ENCODE measurements around the gene CXCL11. TPM values are rescaled to one million over a fixed set of nuclear protein-coding genes. Genes with fewer than 3 reads are reported as not detected.
A peak's percentile ranks its signal among the peaks of the same experiment; 100 is the strongest.

Gene CXCL11
- total RNA-seq, 4 donors from 2014 or later, result 1.3 to 1.6 TPM; not detected in 2

- DNase-seq (ENCODE audit: low spot score), result no peak
- peak; percentile 26 for ATAC-seq (ENCODE audit: low FRiP score)
- no peak for TF ChIP-seq CTCF (IDR thresholded peaks at IDR 0.05)
These were observed 24.7 kb downstream of the CXCL11 start for GRCh38 chr4:76011018-76011670.

- TF ChIP-seq CTCF (IDR thresholded peaks at IDR 0.05), result no peak
- ATAC-seq (ENCODE audit: low FRiP score) (no peak), DNase-seq (ENCODE audit: low spot score) (no peak)
These were observed 25.3 kb downstream of the CXCL11 start for GRCh38 chr4:76010576-76010975.

- ATAC-seq (ENCODE audit: low FRiP score) (no peak), DNase-seq (ENCODE audit: low spot score) (no peak)
- TF ChIP-seq CTCF (IDR thresholded peaks at IDR 0.05), result no peak
These were observed 26.6 kb downstream of the CXCL11 start for GRCh38 chr4:76009311-76009710.

- no peak for TF ChIP-seq CTCF (IDR thresholded peaks at IDR 0.05)
- no peak for ATAC-seq (ENCODE audit: low FRiP score)
- DNase-seq (ENCODE audit: low spot score), result no peak
These were observed 28.6 kb downstream of the CXCL11 start, which contains the start of gene CXCL9 for GRCh38 chr4:76007089-76007862. Gene CXCL9 (minus strand): TSS chr4:76007509. CDS start chr4:76007449, 60 bp downstream.

GRCh38 chr4:76003620-76004019, 32.2 kb downstream of the CXCL11 start:
- no peak for TF ChIP-seq CTCF (IDR thresholded peaks at IDR 0.05)
- ATAC-seq (ENCODE audit: low FRiP score) (no peak), DNase-seq (ENCODE audit: low spot score) (no peak)

GRCh38 chr4:76003035-76003434, 32.8 kb downstream of the CXCL11 start:
- DNase-seq (ENCODE audit: low spot score) (no peak), ATAC-seq (ENCODE audit: low FRiP score) (no peak)
- no peak for TF ChIP-seq CTCF (IDR thresholded peaks at IDR 0.05)

- TF ChIP-seq CTCF (IDR thresholded peaks at IDR 0.05), result no peak
- DNase-seq (ENCODE audit: low spot score) (no peak), ATAC-seq (ENCODE audit: low FRiP score) (no peak)
These were observed 33.7 kb downstream of the CXCL11 start for GRCh38 chr4:76002176-76002575.
